T-helper 1 cell treated with Interleukin-12 subunit alpha and Interleukin-12 subunit beta and Interleukin-4 antibody, amounts not matched to agents 30 μg/mL and 1 μg/mL, for 36 hours (primary cell): ENCODE measurements around the gene ZBTB16.

Source experiments
- H3K27ac Mint-ChIP-seq: one replicate; pipeline ENCODE4 v1.8.0; 2021; ENCODE audit warnings: mild to moderate bottlenecking, mixed read lengths
- H3K27me3 Mint-ChIP-seq: one replicate; pipeline ENCODE4 v1.8.0; 2021; ENCODE audit warnings: low read depth, mixed read lengths
- H3K36me3 Mint-ChIP-seq: one replicate; pipeline ENCODE4 v1.8.0; 2021; ENCODE audit warnings: low read depth, mixed read lengths
- H3K4me1 Mint-ChIP-seq: one replicate; pipeline ENCODE4 v1.8.0; 2021; ENCODE audit warnings: low read depth, mixed read lengths
- H3K4me3 Mint-ChIP-seq: one replicate; pipeline ENCODE4 v1.8.0; 2021; ENCODE audit warnings: mild to moderate bottlenecking, moderate library complexity, mixed read lengths
- H3K9me3 Mint-ChIP-seq: one replicate; pipeline ENCODE4 v1.8.0; 2021; ENCODE audit warnings: mixed read lengths

ZBTB16 gene

GRCh38 chr11:114059278-114059983 lies at the start of gene ZBTB16:
Gene ZBTB16, plus strand, starts transcription at chr11:114059711. Its CDS starts 3,590 bp downstream, at chr11:114063301.
- Mint-ChIP-seq H3K27me3 (peaks cover 68% of the 10 kb centered on the region), H3K4me3 (peak within 1 kb of the TSS; percentile 83), H3K4me1 (peaks cover 8% of the 10 kb centered on the region), H3K36me3 (no peaks in the 10 kb centered on the region), H3K27ac (peak within 1 kb of the TSS; percentile 36), H3K9me3 (no peaks in the 10 kb centered on the region)

- peaks cover 6% of the 10 kb centered on the region for H3K27me3 Mint-ChIP-seq
- no peak overlapping the region for H3K27ac Mint-ChIP-seq
- H3K4me3 Mint-ChIP-seq: no peak overlapping the region
- H3K4me1 Mint-ChIP-seq: no peaks in the 10 kb centered on the region
- H3K36me3 Mint-ChIP-seq: no peaks in the 10 kb centered on the region
- H3K9me3 Mint-ChIP-seq: no peaks in the 10 kb centered on the region
These were observed 48.6 kb upstream of the ZBTB16 start for GRCh38 chr11:114010931-114011330.

GRCh38 chr11:114011443-114011842 lies 48.1 kb upstream of the ZBTB16 start:
- Mint-ChIP-seq H3K9me3 (no peaks in the 10 kb centered on the region), H3K27me3 (peaks cover 6% of the 10 kb centered on the region), H3K4me3 (no peak overlapping the region), H3K4me1 (no peaks in the 10 kb centered on the region), H3K27ac (no peak overlapping the region), H3K36me3 (no peaks in the 10 kb centered on the region)

- Mint-ChIP-seq H3K36me3 (no peaks in the 10 kb centered on the region), H3K4me3 (no peak overlapping the region), H3K9me3 (no peaks in the 10 kb centered on the region), H3K27ac (no peak overlapping the region), H3K27me3 (no peaks in the 10 kb centered on the region), H3K4me1 (no peaks in the 10 kb centered on the region)
These were observed 44.4 kb upstream of the ZBTB16 start for GRCh38 chr11:114015117-114015516.

- no peaks in the 10 kb centered on the region for H3K36me3 Mint-ChIP-seq
- no peak overlapping the region for H3K4me3 Mint-ChIP-seq
- no peaks in the 10 kb centered on the region for H3K27me3 Mint-ChIP-seq
- H3K27ac Mint-ChIP-seq: no peak overlapping the region
- no peaks in the 10 kb centered on the region for H3K9me3 Mint-ChIP-seq
- H3K4me1 Mint-ChIP-seq: no peaks in the 10 kb centered on the region
These were observed 42.5 kb upstream of the ZBTB16 start for GRCh38 chr11:114016986-114017385.

GRCh38 chr11:114017723-114018122 lies 41.8 kb upstream of the ZBTB16 start:
- no peaks in the 10 kb centered on the region for H3K27me3 Mint-ChIP-seq

GRCh38 chr11:114019046-114019445 lies 40.5 kb upstream of the ZBTB16 start:
- Mint-ChIP-seq H3K4me3 (no peak overlapping the region), H3K9me3 (no peaks in the 10 kb centered on the region), H3K36me3 (no peaks in the 10 kb centered on the region), H3K27me3 (no peaks in the 10 kb centered on the region), H3K27ac (no peak overlapping the region), H3K4me1 (no peaks in the 10 kb centered on the region)

More at GRCh38 chr11:114017723-114018122, 41.8 kb upstream of the ZBTB16 start:
- no peak overlapping the region for H3K27ac Mint-ChIP-seq
- H3K36me3 Mint-ChIP-seq: no peaks in the 10 kb centered on the region
- H3K4me3 Mint-ChIP-seq: no peak overlapping the region
- H3K4me1 Mint-ChIP-seq: no peaks in the 10 kb centered on the region
- H3K9me3 Mint-ChIP-seq: no peaks in the 10 kb centered on the region

- Mint-ChIP-seq H3K36me3 (no peaks in the 10 kb centered on the region), H3K4me1 (no peaks in the 10 kb centered on the region), H3K9me3 (no peaks in the 10 kb centered on the region), H3K27me3 (no peaks in the 10 kb centered on the region), H3K27ac (no peak overlapping the region), H3K4me3 (no peak overlapping the region)
These were observed 39.9 kb upstream of the ZBTB16 start for GRCh38 chr11:114019574-114019973.

GRCh38 chr11:114025329-114025907 lies 34.1 kb upstream of the ZBTB16 start:
- Mint-ChIP-seq H3K27me3 (peaks cover 11% of the 10 kb centered on the region), H3K9me3 (no peaks in the 10 kb centered on the region), H3K4me1 (no peaks in the 10 kb centered on the region), H3K36me3 (no peaks in the 10 kb centered on the region), H3K4me3 (no peak overlapping the region), H3K27ac (no peak overlapping the region)

GRCh38 chr11:114026355-114026754 lies 33.2 kb upstream of the ZBTB16 start:
- Mint-ChIP-seq H3K4me1 (no peaks in the 10 kb centered on the region), H3K36me3 (no peaks in the 10 kb centered on the region), H3K27ac (no peak overlapping the region), H3K27me3 (peaks cover 11% of the 10 kb centered on the region), H3K4me3 (no peak overlapping the region), H3K9me3 (no peaks in the 10 kb centered on the region)

GRCh38 chr11:114027391-114027790 lies 32.1 kb upstream of the ZBTB16 start:
- Mint-ChIP-seq H3K27me3 (peaks cover 14% of the 10 kb centered on the region), H3K36me3 (no peaks in the 10 kb centered on the region), H3K9me3 (no peaks in the 10 kb centered on the region), H3K27ac (no peak overlapping the region), H3K4me1 (no peaks in the 10 kb centered on the region), H3K4me3 (no peak overlapping the region)

- Mint-ChIP-seq H3K9me3 (no peaks in the 10 kb centered on the region), H3K27ac (no peak overlapping the region), H3K27me3 (peaks cover 14% of the 10 kb centered on the region), H3K36me3 (no peaks in the 10 kb centered on the region), H3K4me3 (no peak overlapping the region), H3K4me1 (no peaks in the 10 kb centered on the region)
These were observed 31.6 kb upstream of the ZBTB16 start for GRCh38 chr11:114027926-114028325.

GRCh38 chr11:114031246-114031966 lies 28.1 kb upstream of the ZBTB16 start:
- Mint-ChIP-seq H3K27ac (no peak overlapping the region), H3K27me3 (peaks cover 17% of the 10 kb centered on the region), H3K4me1 (no peaks in the 10 kb centered on the region), H3K4me3 (no peak overlapping the region), H3K36me3 (no peaks in the 10 kb centered on the region), H3K9me3 (no peaks in the 10 kb centered on the region)

GRCh38 chr11:114031967-114032320 lies 27.6 kb upstream of the ZBTB16 start:
- Mint-ChIP-seq H3K9me3 (no peaks in the 10 kb centered on the region), H3K36me3 (no peaks in the 10 kb centered on the region), H3K4me3 (no peak overlapping the region), H3K4me1 (no peaks in the 10 kb centered on the region), H3K27me3 (peaks cover 22% of the 10 kb centered on the region), H3K27ac (no peak overlapping the region)

- no peak overlapping the region for H3K27ac Mint-ChIP-seq
- no peaks in the 10 kb centered on the region for H3K36me3 Mint-ChIP-seq
- H3K4me1 Mint-ChIP-seq: no peaks in the 10 kb centered on the region
- no peaks in the 10 kb centered on the region for H3K9me3 Mint-ChIP-seq
- peaks cover 25% of the 10 kb centered on the region for H3K27me3 Mint-ChIP-seq
- H3K4me3 Mint-ChIP-seq: no peak overlapping the region
These were observed 26.4 kb upstream of the ZBTB16 start for GRCh38 chr11:114033066-114033465.
